HL-60 (cell line): Measurements from ENCODE around the gene PIH1D1.

Source experiments
- CTCF ChIP-seq: IDR thresholded peaks from one replicate; pipeline ENCODE4 v1.5.1; 2011; ENCODE audit warnings: low read length, control low read depth, inconsistent platforms; ENCODE audit not compliant: insufficient read depth
- GABPA ChIP-seq: IDR thresholded peaks from 2 replicates; pipeline ENCODE4 v1.6.1; 2012; ENCODE audit warnings: low read depth
- POLR2AphosphoS5 ChIP-seq: IDR thresholded peaks from 2 replicates; pipeline ENCODE4 v1.6.1; 2012; ENCODE audit warnings: low read depth
- REST ChIP-seq: IDR thresholded peaks from 2 replicates; pipeline ENCODE4 v1.6.1; 2012; ENCODE audit warnings: low read depth; ENCODE audit not compliant: insufficient replicate concordance
- SPI1 ChIP-seq: IDR thresholded peaks from 2 replicates; pipeline ENCODE4 v1.6.1; 2012; ENCODE audit warnings: low read depth, mild to moderate bottlenecking, borderline replicate concordance

GRCh38 chr19:49481020-49481683 is 29.5 kb upstream of the PIH1D1 start:
- TF ChIP-seq SPI1: no peak
- no peak for TF ChIP-seq POLR2AphosphoS5
- no peak for TF ChIP-seq CTCF
- no peak for TF ChIP-seq GABPA
- no peak for TF ChIP-seq REST
